EL (cell line): ENCODE data around the gene CCDC71L.

Experiments
- DNase-seq: peaks from one replicate; pipeline ENCODE4 v3.0.0-alpha.2; 2016

The CCDC71L gene

DNA sequence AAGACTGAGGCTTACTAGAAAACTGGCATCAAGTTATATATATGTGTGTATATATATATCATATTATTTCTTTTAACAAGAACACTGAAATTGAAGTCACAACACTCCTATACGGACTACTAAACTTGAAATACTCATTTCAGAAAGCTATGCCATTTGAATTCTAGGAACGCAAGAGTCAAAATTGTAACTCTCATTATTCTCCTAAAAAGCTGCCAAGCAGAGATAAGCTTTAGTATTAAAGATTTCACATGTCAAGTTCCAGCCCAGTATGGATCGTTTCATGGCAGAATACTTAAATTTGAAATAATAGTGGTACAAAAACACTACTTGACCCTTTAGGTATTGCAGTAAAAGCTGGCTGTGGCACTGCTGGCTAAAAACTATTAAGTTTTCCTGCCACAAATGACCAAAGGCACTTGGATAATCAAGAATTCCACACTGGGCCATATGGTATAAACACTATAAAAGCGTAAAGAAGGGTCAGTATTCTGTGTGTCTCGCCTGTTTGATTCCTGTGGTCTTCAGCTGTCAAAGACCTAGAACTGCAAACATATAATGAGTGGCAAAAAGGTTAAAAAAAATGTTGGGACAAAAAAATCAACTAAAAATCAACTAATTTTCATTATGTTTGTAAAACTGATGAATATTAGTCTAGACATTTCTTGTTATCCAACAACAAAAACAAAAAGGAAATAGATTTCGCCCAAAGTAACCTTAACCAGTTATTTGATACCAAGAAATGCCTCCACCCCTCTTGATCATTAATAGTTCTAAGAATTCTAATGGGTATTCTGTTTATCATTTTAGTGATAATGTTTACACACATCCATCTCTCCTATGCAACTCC, 2.4 kb downstream of the CCDC71L start:
- DNase-seq, result no peak

DNA sequence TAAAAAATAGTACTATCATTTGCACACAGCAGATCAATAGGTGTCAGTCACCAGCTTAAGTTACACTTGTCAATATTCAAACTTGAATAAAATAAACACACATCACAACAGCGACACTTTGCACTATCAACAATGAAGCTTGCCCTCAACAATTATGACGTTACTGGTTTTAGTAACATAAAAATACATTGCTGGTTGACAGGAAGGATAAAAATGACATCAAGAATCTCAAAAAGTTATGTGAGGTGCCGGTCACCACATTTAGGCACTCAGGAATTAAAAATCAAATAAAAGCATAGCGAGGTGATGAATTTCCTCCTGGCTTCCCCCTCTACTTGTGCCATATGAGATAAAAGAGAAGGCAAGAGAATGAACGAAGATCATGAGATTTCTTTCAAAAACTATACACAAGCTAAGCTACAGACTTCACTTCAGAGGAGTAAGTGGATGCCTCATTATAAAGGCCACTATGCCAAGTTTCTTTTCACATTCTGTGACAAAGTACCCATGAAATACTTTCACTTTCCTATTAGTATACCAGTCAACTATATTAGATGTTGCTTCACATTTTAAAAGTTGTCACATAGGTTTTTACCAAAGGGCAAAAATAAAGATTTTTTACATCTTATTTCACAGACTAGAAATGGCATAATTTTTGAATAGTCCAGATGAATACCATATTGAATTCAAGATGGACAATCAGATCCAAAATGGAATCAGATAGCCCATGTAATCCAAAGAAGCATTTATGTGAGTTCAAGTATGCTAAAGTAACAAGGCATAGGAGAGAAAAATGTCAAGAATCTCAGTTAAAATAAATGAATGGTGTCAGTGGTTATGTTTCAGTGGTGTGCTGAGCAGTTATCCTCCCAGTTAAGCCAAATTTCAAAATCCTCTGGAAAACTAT, 3.6 kb downstream of the CCDC71L start:
- peak; percentile 48 for DNase-seq

DNA sequence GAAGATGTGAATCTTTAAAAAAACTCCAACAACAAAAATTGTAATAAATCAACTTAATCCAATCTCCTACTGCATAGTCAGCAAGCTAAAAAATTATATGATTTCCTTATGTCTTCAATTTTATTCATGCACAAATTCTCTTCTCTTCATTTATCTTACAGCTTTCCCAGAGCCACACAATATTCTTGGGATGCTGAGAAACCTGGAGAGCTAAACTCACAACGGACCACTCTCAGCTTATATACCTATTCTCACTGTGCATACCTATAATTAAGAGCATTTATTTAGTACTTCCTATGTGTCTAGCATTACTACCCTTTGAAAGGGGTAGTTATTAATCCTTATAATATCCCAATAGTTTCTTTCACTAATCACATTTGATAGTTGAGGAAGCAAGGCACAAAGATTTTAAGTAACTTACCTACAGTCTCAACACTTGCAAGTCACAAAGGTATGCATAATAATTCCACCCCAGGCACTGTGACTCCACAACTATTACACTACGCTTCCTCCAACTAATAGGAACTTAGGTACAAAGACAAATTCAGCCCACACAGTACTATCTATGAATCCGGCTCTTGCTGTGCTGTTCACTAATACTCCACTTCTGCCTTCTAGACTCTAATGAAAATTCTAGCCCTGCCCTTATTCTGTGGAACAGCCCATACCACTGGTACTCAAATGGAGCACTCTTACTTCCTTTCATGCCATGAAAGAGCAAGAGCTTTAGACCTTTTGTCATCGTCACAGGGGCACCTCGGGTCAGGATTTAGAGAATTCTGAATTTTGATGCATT, 5.1 kb downstream of the CCDC71L start:
- no peak for DNase-seq

DNA sequence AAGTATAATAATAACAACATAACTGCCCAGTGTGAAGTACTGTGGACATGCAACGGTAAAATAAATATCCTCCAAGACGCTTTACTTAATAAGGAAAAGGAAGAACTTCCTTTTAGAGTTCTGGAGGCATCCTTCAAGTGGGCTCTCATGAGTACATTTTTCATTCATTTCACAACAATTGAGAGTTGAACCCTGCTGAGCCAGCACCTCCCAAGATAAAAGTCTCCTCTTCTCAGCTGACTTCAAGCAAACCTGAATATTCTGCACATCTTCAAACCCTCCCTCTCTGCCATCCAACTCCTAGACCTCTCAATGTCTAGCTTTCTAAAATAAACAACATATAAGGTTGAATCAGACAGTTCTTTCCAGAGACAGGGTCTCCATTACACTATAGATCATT, 7.5 kb downstream of the CCDC71L start:
- no peak for DNase-seq

DNA sequence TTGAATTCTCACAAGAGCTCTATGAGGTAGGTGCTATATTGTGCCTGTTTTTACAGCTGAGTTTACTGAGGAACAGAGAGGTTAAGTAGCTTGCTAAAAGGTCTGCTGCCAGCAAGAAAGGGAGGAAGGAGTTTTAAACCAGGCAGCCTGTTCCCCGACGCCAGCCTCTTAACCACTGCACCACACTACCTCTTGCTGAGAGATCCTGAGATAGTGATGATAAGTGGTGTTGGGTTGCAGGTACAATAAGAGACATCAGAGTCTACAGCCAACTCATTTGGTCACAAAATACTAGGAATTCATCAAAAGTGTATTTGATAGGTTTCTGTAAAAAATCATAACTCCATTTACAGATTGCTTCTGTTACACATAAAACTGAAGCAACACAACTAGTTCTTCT, 8.0 kb downstream of the CCDC71L start:
- no peak for DNase-seq

DNA sequence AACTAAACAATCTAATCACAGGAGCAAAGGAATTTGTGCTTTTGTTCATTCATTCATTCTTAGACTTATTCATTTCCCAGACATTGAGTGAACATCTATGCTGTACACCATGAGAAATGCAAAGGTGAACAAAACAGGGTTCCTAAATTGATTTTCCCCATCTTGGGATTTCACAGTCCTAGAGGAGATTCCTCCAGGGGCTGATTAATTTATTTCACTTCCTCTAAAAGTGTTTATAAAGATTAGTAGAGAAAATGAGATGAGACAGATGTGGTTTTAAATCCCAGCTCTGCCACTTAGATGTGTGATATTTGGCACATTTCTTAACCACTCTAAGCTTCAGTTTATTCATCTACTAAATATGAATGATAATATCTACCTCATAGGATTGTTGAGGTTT, 8.9 kb downstream of the CCDC71L start:
- DNase-seq, result no peak

DNA sequence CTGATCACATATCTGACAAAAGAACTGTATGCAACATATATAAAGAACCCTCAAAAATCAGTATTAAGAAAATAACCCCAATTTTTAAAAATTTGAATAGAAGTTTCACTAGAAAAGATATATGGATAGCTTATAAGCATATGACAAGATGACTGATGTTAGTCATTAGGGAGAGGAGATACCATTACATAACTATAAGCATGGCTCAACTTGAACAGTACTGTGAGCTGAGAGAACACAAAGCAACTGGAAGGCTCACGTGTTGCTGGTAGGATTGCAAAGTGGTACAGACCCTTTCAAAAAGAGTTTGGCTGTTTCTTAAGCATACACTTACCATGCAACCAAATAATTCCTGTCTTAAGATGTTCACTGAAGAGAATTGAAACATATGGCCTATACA, 14.7 kb downstream of the CCDC71L start:
- no peak for DNase-seq

DNA sequence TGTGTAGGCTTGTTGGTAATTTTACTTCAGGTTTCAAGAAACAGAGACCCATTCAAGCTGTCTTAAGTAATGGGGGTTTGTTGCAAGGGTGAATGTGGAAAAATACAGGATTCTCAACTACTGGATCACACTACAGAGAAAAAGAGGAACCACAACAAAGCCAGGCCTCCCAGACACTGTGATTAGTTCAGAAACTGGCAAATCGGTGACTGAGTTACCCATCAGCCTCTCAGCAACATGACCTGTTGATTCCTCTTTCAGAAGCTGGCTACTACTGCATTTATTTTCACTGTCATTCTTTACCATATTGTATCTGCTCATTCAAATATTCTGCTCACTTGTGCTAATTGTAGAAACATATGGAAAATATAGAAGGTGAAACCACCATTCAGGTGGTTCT, 16.0 kb downstream of the CCDC71L start:
- DNase-seq, result no peak

DNA sequence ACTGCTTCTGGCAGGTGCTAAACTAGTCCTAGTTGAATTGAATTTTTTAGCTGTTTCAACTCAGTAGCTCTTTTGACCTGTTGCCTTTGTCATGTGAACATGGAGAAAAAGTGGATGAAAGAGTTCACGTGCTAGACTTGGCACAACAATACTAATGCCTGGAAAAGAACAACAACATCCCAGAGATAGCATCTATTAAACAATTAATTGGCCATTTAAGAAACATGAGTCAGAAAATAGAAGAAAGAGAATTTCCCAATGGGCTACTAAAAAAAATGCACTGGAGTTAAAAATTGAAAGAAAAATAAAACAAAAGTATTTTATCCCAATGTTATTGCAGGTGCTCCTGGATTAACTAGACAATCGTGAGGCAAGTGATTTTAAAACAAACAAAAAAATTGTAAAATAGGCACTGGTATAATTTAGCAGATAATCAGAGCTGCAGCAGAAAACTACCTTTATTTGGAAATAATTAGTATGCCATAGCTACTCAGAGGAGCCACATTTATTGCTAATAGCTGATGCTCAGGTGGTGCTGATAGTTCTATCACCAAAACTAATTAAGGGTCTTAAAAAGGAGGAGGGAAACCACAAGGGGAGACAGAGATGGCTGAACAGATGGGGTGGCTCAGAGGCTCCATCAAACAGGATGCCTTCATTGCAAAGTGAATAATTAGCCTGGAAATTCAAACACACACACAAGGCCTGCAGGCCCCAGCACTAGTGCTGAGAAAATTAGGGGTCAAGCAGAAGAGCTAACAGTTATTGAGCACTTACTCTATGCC, 17.6 kb downstream of the CCDC71L start:
- no peak for DNase-seq

DNA sequence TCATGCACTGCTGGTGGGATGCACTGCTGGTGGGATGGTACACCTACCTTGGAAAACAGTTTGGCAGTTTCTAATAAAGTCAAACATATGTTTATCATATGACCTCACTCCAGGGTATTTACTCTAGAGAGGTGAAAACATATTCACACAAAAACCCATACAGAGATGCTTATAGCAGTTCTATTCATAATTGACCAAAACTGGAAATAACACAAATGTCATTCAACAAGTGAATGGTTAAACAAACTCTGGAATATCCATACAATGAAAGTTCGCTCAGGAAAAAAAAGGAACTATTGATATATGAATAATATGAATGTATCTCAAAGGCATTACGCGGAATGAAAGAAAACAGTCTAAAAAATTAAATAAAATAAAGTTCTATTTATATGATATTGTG, 19.5 kb downstream of the CCDC71L start:
- DNase-seq, result no peak

DNA sequence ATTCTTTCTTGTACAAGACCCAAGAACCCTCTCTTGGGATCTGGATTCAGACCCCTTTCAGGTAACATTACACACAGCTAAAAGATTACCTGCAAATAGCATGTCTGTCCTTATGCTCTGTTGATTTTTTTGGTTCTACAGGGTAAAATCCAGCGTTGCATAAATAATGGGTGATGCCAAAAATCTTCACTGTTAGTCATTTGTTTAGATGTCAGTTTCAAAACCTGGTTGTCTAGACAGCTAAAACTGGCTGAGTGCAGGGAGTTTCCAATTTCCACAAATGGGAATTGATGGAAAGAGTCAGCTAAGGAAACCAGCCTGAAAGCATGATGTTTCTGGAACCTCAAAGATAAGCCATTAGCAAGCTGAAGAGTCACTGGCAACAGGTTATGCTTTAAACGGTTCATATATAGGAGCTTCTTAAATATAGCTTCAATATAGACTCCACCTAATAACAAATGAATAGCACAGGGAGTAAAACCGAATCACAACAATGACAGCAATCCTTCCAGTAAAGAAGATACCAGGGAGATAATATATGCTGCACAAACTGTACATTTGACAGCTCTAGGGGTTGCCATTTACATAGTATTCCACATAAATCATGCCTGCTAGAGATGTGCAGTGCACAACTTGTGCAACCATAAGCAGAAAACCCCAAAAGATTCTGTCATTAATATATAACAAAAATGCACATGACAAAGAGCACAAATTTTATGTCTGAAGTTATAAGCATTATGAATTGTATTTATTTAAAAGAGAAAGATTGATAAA, 20.4 kb downstream of the CCDC71L start:
- DNase-seq, result no peak

DNA sequence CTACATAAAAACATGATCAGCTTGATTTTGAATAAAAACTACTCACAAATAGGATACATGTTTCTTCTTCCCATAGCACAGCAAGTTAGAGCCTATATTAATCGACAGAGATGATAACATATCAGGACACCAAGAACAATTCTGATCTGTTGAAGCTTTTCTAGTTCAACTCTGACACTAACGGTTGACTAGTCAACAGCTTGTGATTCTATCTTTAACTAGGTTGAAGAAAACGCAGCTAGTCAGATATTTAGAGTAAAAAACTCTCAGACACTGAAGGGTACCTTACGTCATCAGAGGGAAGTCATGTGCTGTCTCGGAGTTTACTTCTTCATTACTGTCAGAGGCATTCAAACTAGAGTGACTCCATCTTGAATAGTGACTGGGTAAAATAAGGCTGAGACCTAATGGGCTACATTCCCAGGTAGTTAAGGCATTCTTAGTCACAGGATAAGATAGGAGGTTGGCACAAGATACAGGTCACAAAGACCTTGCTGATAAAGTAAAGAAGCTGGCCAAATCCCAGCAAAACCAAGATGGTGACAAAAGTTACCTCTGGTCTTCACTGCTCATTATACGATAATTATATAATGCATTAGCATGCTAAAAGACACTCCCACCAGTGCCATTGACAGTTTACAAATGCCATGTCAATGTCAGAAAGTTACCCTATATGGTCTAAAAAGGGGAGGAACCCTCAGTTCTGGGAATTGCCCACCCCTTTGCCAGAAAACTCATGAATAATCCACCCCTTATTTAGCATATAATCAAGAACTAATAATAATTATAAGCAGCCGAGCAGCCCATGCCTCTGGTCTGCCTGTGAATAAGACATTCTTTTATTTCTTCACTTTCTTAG, 21.3 kb downstream of the CCDC71L start:
- DNase-seq, result no peak

DNA sequence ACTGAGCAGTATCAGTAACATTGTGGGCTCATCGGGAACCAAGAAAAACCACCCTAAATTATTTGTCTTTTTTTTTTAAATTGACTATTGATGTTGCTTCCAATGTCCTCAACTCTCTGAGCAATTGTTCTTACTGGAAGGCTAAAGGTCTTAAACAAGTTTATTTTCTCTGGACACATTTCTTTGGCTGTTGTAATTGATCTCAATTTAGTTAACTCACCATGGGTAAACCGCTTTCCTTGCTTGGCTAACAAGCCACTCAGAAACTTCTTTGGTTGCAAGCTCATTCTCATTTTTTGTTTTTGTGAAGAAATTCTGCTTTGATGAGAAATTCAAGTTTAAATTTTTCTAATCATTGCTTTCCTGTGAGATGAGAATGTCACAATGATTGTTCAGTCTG, 25.5 kb downstream of the CCDC71L start:
- no peak for DNase-seq

DNA sequence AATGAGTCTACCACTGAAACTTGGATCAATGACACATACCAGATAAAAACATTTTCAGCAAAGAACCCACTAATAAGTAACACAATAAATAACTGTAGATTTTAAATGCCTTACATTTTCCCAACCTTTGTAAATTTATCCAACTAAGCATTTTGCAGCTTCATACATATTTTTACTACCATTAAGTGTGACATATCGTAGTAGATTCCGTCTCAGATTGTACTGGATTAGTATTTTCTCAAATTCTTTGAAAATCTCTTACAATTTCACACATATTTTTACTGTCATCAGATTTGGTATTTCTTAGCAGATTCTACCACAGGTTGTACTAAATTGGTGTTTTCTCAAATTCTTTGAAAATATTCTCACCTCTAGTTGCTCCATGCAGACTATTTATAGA, 26.0 kb downstream of the CCDC71L start:
- DNase-seq, result no peak

DNA sequence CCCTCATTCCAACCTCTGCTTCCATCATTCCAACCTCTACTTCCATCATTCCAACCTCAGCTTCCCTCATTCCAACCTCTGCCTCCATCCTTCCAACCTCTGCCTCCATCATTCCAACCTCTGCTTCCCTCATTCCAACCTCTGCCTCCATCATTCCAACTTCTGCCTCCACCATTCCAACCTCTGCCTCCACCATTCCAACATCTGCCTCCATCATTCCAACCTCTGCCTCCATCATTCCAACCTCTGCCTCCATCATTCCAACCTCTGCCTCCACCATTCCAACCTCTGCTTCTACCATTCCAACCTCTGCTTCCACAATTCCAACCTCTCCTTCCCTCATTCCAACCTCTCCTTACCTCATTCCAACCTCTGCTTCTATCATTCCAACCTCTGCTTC, 30.3 kb downstream of the CCDC71L start:
- DNase-seq, result no peak

DNA sequence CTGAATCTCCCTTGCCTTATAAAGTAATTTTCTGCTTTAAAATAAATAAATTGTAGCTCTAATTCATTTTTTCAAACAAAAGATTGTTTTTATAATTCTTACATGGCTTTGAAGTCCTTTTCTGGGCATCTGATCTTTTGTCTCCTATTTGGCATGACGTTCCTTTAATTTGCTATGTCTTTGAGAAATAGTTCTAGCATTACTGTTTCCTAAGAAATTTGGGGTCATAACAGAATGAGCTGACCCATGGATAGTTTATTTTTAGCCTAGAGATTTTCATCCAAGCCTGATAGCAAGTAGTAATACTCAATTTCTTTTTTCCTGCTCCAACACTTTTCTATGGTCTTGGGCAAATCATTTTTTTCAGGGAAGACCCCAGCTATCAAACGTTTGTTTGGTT, 31.4 kb downstream of the CCDC71L start:
- peak; percentile 62 for DNase-seq

DNA sequence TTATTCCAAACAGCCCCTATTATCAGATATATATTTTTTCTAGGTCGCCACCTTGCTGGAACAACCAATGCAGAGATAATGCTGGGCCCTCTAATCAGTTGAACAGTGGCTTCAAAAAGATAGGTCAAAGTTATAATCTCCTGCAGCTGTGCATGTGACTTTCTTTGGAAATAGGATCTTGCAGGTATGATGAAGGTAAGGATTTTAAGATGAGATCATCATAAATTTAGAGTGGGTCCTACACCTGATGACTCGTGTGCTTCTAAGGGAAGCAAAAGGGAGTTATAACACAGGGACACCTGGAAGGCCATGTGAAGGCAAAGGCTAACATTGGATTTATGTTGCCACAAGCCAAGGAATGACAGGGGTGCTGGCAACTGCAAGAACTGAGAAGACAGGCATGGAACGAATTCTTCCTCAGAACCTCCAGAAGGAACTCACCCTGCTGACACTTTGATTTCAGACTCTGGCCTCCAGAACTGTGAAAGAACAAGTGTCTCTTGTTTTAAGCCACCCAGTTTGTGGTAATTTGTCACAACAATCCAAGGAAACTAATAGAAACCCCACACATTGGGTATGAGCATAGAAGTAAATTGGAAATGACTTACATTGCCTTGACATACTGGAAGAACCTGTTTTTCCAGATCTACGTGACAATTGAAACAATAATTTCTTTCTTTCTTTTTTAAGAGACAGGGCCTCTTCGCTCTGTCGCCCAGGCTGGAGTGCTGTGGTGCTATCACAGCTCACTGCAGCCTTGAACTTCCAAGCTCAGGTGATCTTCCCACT, 34.4 kb downstream of the CCDC71L start:
- DNase-seq, result no peak

DNA sequence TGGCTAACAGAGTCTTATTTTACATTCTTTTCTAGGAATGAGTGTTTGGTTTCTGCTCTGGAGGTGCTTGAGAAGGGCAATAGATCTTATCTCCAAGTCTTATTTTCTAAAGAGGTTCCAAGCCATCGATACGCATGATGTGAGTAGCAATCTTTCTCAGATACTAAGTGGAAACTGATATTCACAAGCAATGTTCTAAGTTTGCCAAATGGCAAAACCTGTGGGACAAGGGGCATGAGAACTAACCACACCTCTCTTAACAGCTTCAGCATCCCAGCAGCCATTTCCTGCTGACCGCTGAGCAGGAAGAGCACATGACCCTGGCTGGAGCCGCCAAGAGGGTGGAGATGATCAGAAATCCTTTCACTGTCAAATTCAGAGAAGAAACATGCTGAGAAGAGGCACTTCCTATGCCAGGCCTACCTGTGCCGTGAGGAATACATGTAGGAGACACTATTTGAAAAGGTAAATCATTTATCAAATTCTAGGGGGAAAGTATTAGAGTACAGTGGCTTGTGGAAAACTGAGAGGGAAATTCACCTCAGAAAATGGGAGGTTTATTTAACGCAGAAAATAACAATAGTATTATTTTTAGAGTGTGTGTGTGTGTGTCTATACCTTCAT, 35.2 kb downstream of the CCDC71L start:
- no peak for DNase-seq

DNA sequence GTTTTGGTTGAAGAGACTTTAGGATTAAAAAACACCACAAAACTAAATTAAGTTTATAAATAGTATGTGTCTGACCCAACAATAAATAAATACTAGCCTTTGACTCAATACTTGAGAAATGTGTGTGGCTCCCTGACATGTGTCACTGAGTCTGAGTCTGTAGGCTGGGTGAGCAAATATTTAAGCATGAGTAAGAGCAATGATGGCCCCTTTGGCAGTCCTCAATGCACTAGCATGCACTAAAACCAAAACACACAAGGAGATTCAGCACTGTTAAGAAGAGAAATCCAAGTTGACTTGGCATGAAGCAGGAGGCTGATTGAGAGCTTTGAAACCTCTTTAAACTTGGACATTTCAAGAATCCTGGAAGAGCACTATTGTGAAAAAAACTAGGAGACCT, 37.1 kb downstream of the CCDC71L start:
- DNase-seq, result peak; percentile 89
